IMR-90 (cell line): Measurements from ENCODE around the gene MAGOH. TPM values are rescaled to one million over a fixed set of nuclear protein-coding genes. Genes with fewer than 3 reads are reported as not detected.

ENCODE experiments used
- ATAC-seq: fragments of 200-7000 bp; cut with Tn5 transposase; 2 replicates; pipeline ENCODE4 v1.9.1; 2020; ENCODE audit warnings: low read depth, mild to moderate bottlenecking, moderate library complexity
- BruUV-seq: library from RNA; stranded (reverse); fragments of 400-500 nt; replicated peaks from 2 replicates; lab custom pipeline; 2021; lab: Mats Ljungman, UMichigan
- CTCF ChIA-PET: fragments of 300-600 bp; formaldehyde crosslinking; extraction: SDS; loops from one replicate; lab custom pipeline; 2021; ENCODE audit warnings: antibody characterized with exemption; lab: Yijun Ruan, JAX
- POLR2A ChIA-PET: fragments of 300-600 bp; sonication (Branson Sonifier 250); formaldehyde crosslinking; loops from one replicate; lab custom pipeline; 2022; ENCODE audit warnings: antibody characterized with exemption; ENCODE audit not compliant: unreplicated experiment; lab: Charles Lee
- DNase-seq: peaks from one replicate; pipeline ENCODE4 v3.0.0; 2013
- H2AFZ ChIP-seq: replicated peaks from 2 replicates; pipeline ENCODE3; 2013; ENCODE audit warnings: low read length, mild to moderate bottlenecking; ENCODE audit not compliant: poor library complexity
- H2AK5ac ChIP-seq: 2 replicates; pipeline ENCODE4 v1.6.1; 2013; ENCODE audit warnings: low read depth, low read length, inconsistent platforms
- H2AK9ac ChIP-seq: replicated peaks from 2 replicates; pipeline ENCODE3; 2013; ENCODE audit warnings: mild to moderate bottlenecking, low read depth, low read length, moderate library complexity; ENCODE audit not compliant: poor library complexity
- H2BK120ac ChIP-seq: 2 replicates; pipeline ENCODE4 v1.6.1; 2013; ENCODE audit warnings: low read depth, low read length, inconsistent platforms
- H2BK15ac ChIP-seq: 3 replicates; pipeline ENCODE4 v1.6.1; 2013; ENCODE audit warnings: low read depth, low read length, inconsistent platforms
- H2BK20ac ChIP-seq: 2 replicates; pipeline ENCODE4 v1.6.1; 2013; ENCODE audit warnings: low read depth, mild to moderate bottlenecking, inconsistent platforms, low read length, moderate library complexity
- H2BK5ac ChIP-seq: 2 replicates; pipeline ENCODE4 v1.6.1; 2013; ENCODE audit warnings: mild to moderate bottlenecking, low read depth, low read length, inconsistent platforms; ENCODE audit not compliant: poor library complexity, severe bottlenecking
- H3K14ac ChIP-seq: replicated peaks from 2 replicates; pipeline ENCODE4 v1.6.1; 2013; ENCODE audit warnings: low read depth, low read length, inconsistent platforms
- H3K18ac ChIP-seq: 2 replicates; pipeline ENCODE4 v1.6.1; 2013; ENCODE audit warnings: low read depth, low read length, control low read depth
- H3K23ac ChIP-seq: 2 replicates; pipeline ENCODE4 v1.6.1; 2013; ENCODE audit warnings: low read depth, low read length, inconsistent platforms
- H3K27ac ChIP-seq: 2 replicates; pipeline ENCODE4 v1.5.1; 2013; ENCODE audit warnings: mild to moderate bottlenecking, control low read depth, low read length; ENCODE audit not compliant: insufficient read depth
- H3K27me3 ChIP-seq: 2 replicates; pipeline ENCODE4 v1.6.1; 2013; ENCODE audit warnings: low read length; ENCODE audit not compliant: control insufficient read depth, insufficient read depth
- H3K36me3 ChIP-seq: 2 replicates; pipeline ENCODE4 v1.6.1; 2013; ENCODE audit warnings: low read length, mixed read lengths; ENCODE audit not compliant: control insufficient read depth, insufficient read depth
- H3K4ac ChIP-seq: 2 replicates; pipeline ENCODE4 v1.6.1; 2013; ENCODE audit warnings: low read depth, low read length, inconsistent platforms
- H3K4me1 ChIP-seq: 2 replicates; pipeline ENCODE4 v1.6.1; 2013; ENCODE audit warnings: low read length, mixed read lengths; ENCODE audit not compliant: control insufficient read depth, insufficient read depth
- H3K4me2 ChIP-seq: 2 replicates; pipeline ENCODE4 v1.6.1; 2013; ENCODE audit warnings: low read depth, mild to moderate bottlenecking, control low read depth, low read length, moderate library complexity
- H3K4me3 ChIP-seq: 2 replicates; pipeline ENCODE4 v1.5.1; 2013; ENCODE audit warnings: low read depth, mild to moderate bottlenecking, control low read depth, low read length, moderate library complexity; ENCODE audit not compliant: insufficient read depth
- H3K56ac ChIP-seq: 2 replicates; pipeline ENCODE4 v1.6.1; 2013; ENCODE audit warnings: low read length, inconsistent platforms; ENCODE audit not compliant: insufficient read depth; ENCODE audit errors: extremely low read depth
- H3K79me1 ChIP-seq, 2 experiments: 2 replicates each; pipeline ENCODE4 v1.6.1; 2013; ENCODE audit warnings: low read length in 2 of 2, inconsistent platforms in 1 of 2, low read depth in 1 of 2
- H3K9ac ChIP-seq: 2 replicates; pipeline ENCODE4 v1.6.1; 2013; ENCODE audit warnings: low read depth, low read length, control low read depth
- H3K9me1 ChIP-seq: 2 replicates; pipeline ENCODE4 v1.6.1; 2013; ENCODE audit warnings: low read length, inconsistent platforms; ENCODE audit not compliant: insufficient read depth
- H3K9me3 ChIP-seq: 2 replicates; pipeline ENCODE4 v1.6.1; 2013; ENCODE audit warnings: low read length; ENCODE audit not compliant: control insufficient read depth, insufficient read depth
- H4K20me1 ChIP-seq: 2 replicates; pipeline ENCODE4 v1.6.1; 2013; ENCODE audit warnings: low read length, inconsistent platforms; ENCODE audit not compliant: insufficient read depth
- H4K5ac ChIP-seq: 2 replicates; pipeline ENCODE4 v1.6.1; 2013; ENCODE audit warnings: mild to moderate bottlenecking, low read depth, low read length, control low read depth
- H4K8ac ChIP-seq, 2 experiments: 2 replicates each; pipeline ENCODE4 v1.6.1; 2013; ENCODE audit warnings: low read depth in 2 of 2, low read length in 2 of 2, control low read depth in 1 of 2, inconsistent platforms in 1 of 2
- H4K91ac ChIP-seq: 2 replicates; pipeline ENCODE4 v1.6.1; 2013; ENCODE audit warnings: low read depth, low read length, inconsistent platforms; ENCODE audit not compliant: insufficient read depth
- BHLHE40 ChIP-seq: fragments of 150-350 bp; IDR thresholded peaks from 2 replicates; pipeline ENCODE4 v1.6.1; 2016; ENCODE audit warnings: mild to moderate bottlenecking, low read depth, low read length
- CEBPB ChIP-seq: IDR thresholded peaks from 2 replicates; pipeline ENCODE4 v1.6.1; 2012; ENCODE audit warnings: low read depth, low read length, improper control_type of control experiment
- CHD1 ChIP-seq: IDR thresholded peaks from 2 replicates; pipeline ENCODE4 v1.6.1; 2012; ENCODE audit warnings: low read depth, low read length, improper control_type of control experiment
- CTCF ChIP-seq: conservative IDR thresholded peaks from 2 replicates; pipeline ENCODE4 v1.5.1; 2012; ENCODE audit warnings: mild to moderate bottlenecking, low read depth, low read length, improper control_type of control experiment
- ELK1 ChIP-seq: fragments of 150-350 bp; IDR thresholded peaks from 2 replicates; pipeline ENCODE4 v1.6.1; 2016; ENCODE audit warnings: low read depth, mild to moderate bottlenecking, low read length, moderate library complexity, borderline replicate concordance
- FOS ChIP-seq: fragments of 150-350 bp; IDR thresholded peaks from 2 replicates; pipeline ENCODE4 v1.6.1; 2016; ENCODE audit warnings: low read depth, low read length
- MAFK ChIP-seq: IDR thresholded peaks from 2 replicates; pipeline ENCODE4 v1.6.1; 2012; ENCODE audit warnings: low read depth, low read length, improper control_type of control experiment
- MAZ ChIP-seq: IDR thresholded peaks from 2 replicates; pipeline ENCODE4 v1.6.1; 2012; ENCODE audit warnings: low read depth, mild to moderate bottlenecking, low read length, improper control_type of control experiment, moderate library complexity, borderline replicate concordance
- MXI1 ChIP-seq: IDR thresholded peaks from 2 replicates; pipeline ENCODE4 v1.6.1; 2012; ENCODE audit warnings: low read depth, mild to moderate bottlenecking, low read length, moderate library complexity, borderline replicate concordance
- NFE2L2 ChIP-seq: fragments of 150-350 bp; IDR thresholded peaks from 2 replicates; pipeline ENCODE4 v1.6.1; 2016; ENCODE audit warnings: low read depth, mild to moderate bottlenecking, low read length
- POLR2A ChIP-seq: IDR thresholded peaks from 2 replicates; pipeline ENCODE4 v1.6.1; 2012; ENCODE audit warnings: mild to moderate bottlenecking, low read depth, low read length
- RAD21 ChIP-seq: IDR thresholded peaks from 2 replicates; pipeline ENCODE4 v1.6.1; 2012; ENCODE audit warnings: low read length, improper control_type of control experiment
- RCOR1 ChIP-seq: IDR thresholded peaks from 2 replicates; pipeline ENCODE4 v1.6.1; 2012; ENCODE audit warnings: mild to moderate bottlenecking, low read length, improper control_type of control experiment; ENCODE audit not compliant: insufficient replicate concordance
- RFX5 ChIP-seq: IDR thresholded peaks from 2 replicates; pipeline ENCODE4 v1.8.0; 2012; ENCODE audit warnings: low read depth, mild to moderate bottlenecking, low read length, moderate library complexity
- SMC3 ChIP-seq: fragments of 150-350 bp; IDR thresholded peaks from 2 replicates; pipeline ENCODE4 v1.6.1; 2016; ENCODE audit warnings: low read depth, mild to moderate bottlenecking, antibody characterized with exemption, low read length, moderate library complexity
- USF2 ChIP-seq: fragments of 150-350 bp; IDR thresholded peaks from 2 replicates; pipeline ENCODE4 v1.6.1; 2017; ENCODE audit warnings: mild to moderate bottlenecking, antibody characterized with exemption, low read length, low read depth
- WGBS, 2 experiments: methylation state at CpG; one replicate each; pipeline versions ENCODE4 v1.1.5 to v1.1.7; 2013; ENCODE audit warnings: missing lambda C conversion rate in 2 of 2; ENCODE audit not compliant: insufficient read length in 1 of 2; ENCODE audit errors: extremely low coverage in 2 of 2; 5-methylcytosine and 5-hydroxymethylcytosine counted together
- dilution Hi-C: fragments of 300-500 bp; cut with HindIII; formaldehyde crosslinking; loops from one replicate; pipeline ENCODE4 v1.14.3; 2018; ENCODE audit warnings: low sequenced_read_pairs; ENCODE audit not compliant: unreplicated experiment
- in situ Hi-C: fragments of 300-500 bp; cut with MboI; formaldehyde crosslinking; loops from 3 replicates; pipeline ENCODE4 v1.14.3; 2019; ENCODE audit warnings: low sequenced_read_pairs, inconsistent platforms, mixed read lengths
- intact Hi-C: fragments of 100-400 bp; cut with micrococcal nuclease; formaldehyde crosslinking; loops from 2 replicates; pipeline ENCODE4 v1.10.0; 2022
- polyA plus RNA-seq, 3 experiments: library from polyadenylated mRNA; depleted of rRNA; stranded (reverse); fragments of >200 nt; gene quantifications; 2 replicates each; pipeline ENCODE4 v1.2.3, GENCODE V29; 2012; ENCODE audit warnings: low replicate concordance in 1 of 3
- total RNA-seq: library from RNA; depleted of rRNA; stranded (reverse); fragments of >200 nt; gene quantifications from 2 replicates; pipeline ENCODE4 v1.2.3, GENCODE V29; 2012

MAGOH gene
- total and polyA plus RNA-seq, 2 of the 4 experiments (the other 2 are of a cell fraction): 3.8 to 26.3 TPM

GRCh38 chr1:53203466-53203865 lies 34.9 kb downstream of the MAGOH start:
- intact Hi-C loops: no loop called here
- peaks cover 6% of the 10 kb centered on the region for H3K9me3 ChIP-seq
- H2AK9ac ChIP-seq: no peak overlapping the region
- no peak overlapping the region for H3K14ac ChIP-seq
- H3K4me2 ChIP-seq: no peak overlapping the region
- ChIA-PET CTCF (no interaction called here), POLR2A (no interaction called here)
- no TSS peak for BruUV-seq
- no peak overlapping the region for H4K8ac ChIP-seq
- no peak overlapping the region for H2BK120ac ChIP-seq
- dilution Hi-C loops: no loop called here
- no peak overlapping the region for H2BK20ac ChIP-seq
- no peak overlapping the region for H2BK15ac ChIP-seq
- no peak overlapping the region for H3K23ac ChIP-seq
- H3K27ac ChIP-seq: no peak overlapping the region
- peaks cover 10% of the 10 kb centered on the region for H3K9me1 ChIP-seq
- H3K27me3 ChIP-seq: no peaks in the 10 kb centered on the region
- H3K9ac ChIP-seq: no peak overlapping the region
- in situ Hi-C loops: no loop called here
- H3K79me1 ChIP-seq: peaks cover 14 to 17% of the 10 kb centered on the region in 2 experiments
- H4K5ac ChIP-seq: no peak overlapping the region
- no peak for DNase-seq
- H2AFZ ChIP-seq: no peak overlapping the region
- ATAC-seq: no peak
- TF ChIP-seq FOS (no peak), MXI1 (no peak), NFE2L2 (no peak), CEBPB (no peak), CHD1 (no peak), ELK1 (no peak), SMC3 (no peak), RCOR1 (no peak), MAZ (no peak), RAD21 (no peak), CTCF (no peak), BHLHE40 (no peak), POLR2A (no peak), USF2 (no peak), RFX5 (no peak), MAFK (no peak)
- no peak overlapping the region for H3K4ac ChIP-seq
- no peak overlapping the region for H2AK5ac ChIP-seq
- no peak overlapping the region for H3K56ac ChIP-seq
- no peaks in the 10 kb centered on the region for H4K20me1 ChIP-seq
- no peak overlapping the region for H3K4me3 ChIP-seq
- no peak overlapping the region for H3K18ac ChIP-seq
- H2BK5ac ChIP-seq: no peak overlapping the region
- no peak overlapping the region for H4K91ac ChIP-seq
- peaks cover 39% of the 10 kb centered on the region for H3K36me3 ChIP-seq
- 100% methylated on average over 2 of the region's 3 CpGs; no CpG with 5 or more reads in 1 of the 2 experiments for WGBS, 2 experiments
- peaks cover under 1% of the 10 kb centered on the region; the same call in 1 of the 2 replicates for H3K4me1 ChIP-seq
